Endothelial cell (in vitro differentiated cells): ENCODE data around the gene NISCH. TPM values are rescaled to one million over a fixed set of nuclear protein-coding genes. Genes with fewer than 3 reads are reported as not detected.

Experiments used
- DNase-seq: peaks from one replicate; pipeline ENCODE4 v3.0.0; 2021; ENCODE audit warnings: low spot score
- H3K27ac Mint-ChIP-seq: one replicate; pipeline ENCODE4 v1.8.0; 2021; ENCODE audit warnings: mixed read lengths, inconsistent platforms; ENCODE audit not compliant: unreplicated experiment
- H3K27me3 Mint-ChIP-seq: one replicate; pipeline ENCODE4 v1.8.0; 2021; ENCODE audit warnings: mild to moderate bottlenecking, moderate library complexity, mixed read lengths, inconsistent platforms; ENCODE audit not compliant: unreplicated experiment
- H3K36me3 Mint-ChIP-seq: one replicate; pipeline ENCODE4 v1.8.0; 2021; ENCODE audit warnings: mild to moderate bottlenecking, low read depth, mixed read lengths, inconsistent platforms; ENCODE audit not compliant: unreplicated experiment
- H3K4me1 Mint-ChIP-seq: one replicate; pipeline ENCODE4 v1.8.0; 2021; ENCODE audit warnings: mild to moderate bottlenecking, mixed read lengths, inconsistent platforms; ENCODE audit not compliant: unreplicated experiment
- H3K4me3 Mint-ChIP-seq: one replicate; pipeline ENCODE4 v1.8.0; 2021; ENCODE audit warnings: mild to moderate bottlenecking, mixed read lengths, inconsistent platforms; ENCODE audit not compliant: unreplicated experiment
- H3K9me3 Mint-ChIP-seq: one replicate; pipeline ENCODE4 v1.8.0; 2021; ENCODE audit warnings: mixed read lengths, inconsistent platforms; ENCODE audit not compliant: unreplicated experiment
- CTCF ChIP-seq: fragments of 200-600 bp; sonication (generic); IDR thresholded peaks from one replicate; pipeline ENCODE4 v1.5.0; 2021; ENCODE audit warnings: antibody characterized with exemption; ENCODE audit not compliant: unreplicated experiment
- total RNA-seq: library from RNA; stranded (reverse); fragmentation: NEBNext Ultra II Directional; extraction: Animal tissue kit (Norgen Biotek cat#: 25700); gene quantifications from one replicate; pipeline ENCODE4 v1.2.1, GENCODE V29; 2021; ENCODE audit not compliant: unreplicated experiment

Gene NISCH
- total RNA-seq, 1 donor from 2014 or later = 261 TPM

DNA sequence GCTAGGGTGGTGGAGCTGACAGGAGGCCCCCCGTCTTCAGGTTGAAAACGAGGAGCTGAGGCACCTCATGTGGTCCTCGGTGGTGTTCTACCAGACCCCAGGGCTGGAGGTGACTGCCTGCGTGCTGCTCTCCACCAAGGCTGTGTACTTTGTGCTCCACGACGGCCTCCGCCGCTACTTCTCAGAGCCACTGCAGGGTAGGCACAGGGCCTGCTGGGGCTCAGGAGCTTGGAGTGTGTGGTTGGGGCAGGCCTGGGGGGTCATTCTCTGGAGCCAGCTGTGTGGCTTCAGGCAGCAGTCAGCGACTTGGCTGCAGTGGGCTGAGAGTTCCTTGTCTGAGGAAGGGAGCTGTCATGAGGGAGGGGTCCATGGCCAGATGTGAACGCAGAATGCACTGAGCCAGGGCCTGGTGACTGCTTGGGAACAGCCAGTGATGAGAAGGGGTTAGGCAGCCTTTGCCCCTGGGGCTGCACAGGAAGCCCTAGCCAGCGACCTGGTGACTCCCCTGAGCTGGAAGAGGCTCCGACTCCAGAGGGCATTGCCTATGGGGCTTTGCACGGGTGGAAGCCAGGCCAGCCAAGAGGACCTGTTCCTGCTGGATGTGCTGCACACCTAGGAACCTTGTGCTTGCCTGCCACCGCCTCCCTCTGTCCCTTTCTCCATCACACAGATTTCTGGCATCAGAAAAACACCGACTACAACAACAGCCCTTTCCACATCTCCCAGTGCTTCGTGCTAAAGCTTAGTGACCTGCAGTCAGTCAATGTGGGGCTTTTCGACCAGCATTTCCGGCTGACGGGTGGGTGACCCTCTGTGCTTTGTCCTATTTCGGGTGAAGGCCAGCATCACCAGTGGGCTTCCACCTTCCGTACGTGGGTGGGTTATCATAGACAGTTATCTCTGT lies 34.9 kb downstream of the NISCH start:
- Mint-ChIP-seq H3K27me3 (peaks cover 16% of the 10 kb centered on the region), H3K4me1 (peaks cover 51% of the 10 kb centered on the region), H3K9me3 (no peaks in the 10 kb centered on the region), H3K4me3 (peak overlapping the region; percentile 80), H3K36me3 (peaks cover 38% of the 10 kb centered on the region), H3K27ac (peak overlapping the region; percentile 96)
- no peak for TF ChIP-seq CTCF
- no peak for DNase-seq

GRCh38 chr3:52490939-52491526 lies 35.6 kb downstream of the NISCH start:
- Mint-ChIP-seq H3K4me3 (peak overlapping the region; percentile 80), H3K27ac (peak overlapping the region; percentile 96), H3K9me3 (no peaks in the 10 kb centered on the region), H3K36me3 (peaks cover 31% of the 10 kb centered on the region), H3K4me1 (peaks cover 56% of the 10 kb centered on the region), H3K27me3 (peaks cover 16% of the 10 kb centered on the region)
- DNase-seq = peak; percentile 60
- TF ChIP-seq CTCF = no peak

GRCh38 chr3:52492059-52492458 lies 36.7 kb downstream of the NISCH start:
- peaks cover 18% of the 10 kb centered on the region for H3K27me3 Mint-ChIP-seq
- peaks cover 25% of the 10 kb centered on the region for H3K36me3 Mint-ChIP-seq
- H3K9me3 Mint-ChIP-seq = no peaks in the 10 kb centered on the region
- peak overlapping the region; percentile 92 for H3K27ac Mint-ChIP-seq
- no peak for TF ChIP-seq CTCF
- peak overlapping the region; percentile 37 for H3K4me3 Mint-ChIP-seq
- peaks cover 65% of the 10 kb centered on the region for H3K4me1 Mint-ChIP-seq
- DNase-seq = no peak

GRCh38 chr3:52493232-52494017 lies 38.0 kb downstream of the NISCH start:
- Mint-ChIP-seq H3K27ac (no peak overlapping the region), H3K9me3 (no peaks in the 10 kb centered on the region), H3K27me3 (peaks cover 11% of the 10 kb centered on the region), H3K36me3 (peaks cover 28% of the 10 kb centered on the region), H3K4me3 (no peak overlapping the region), H3K4me1 (peaks cover 73% of the 10 kb centered on the region)
- DNase-seq = no peak
- no peak for TF ChIP-seq CTCF
